Measurements from ENCODE around the gene SEC62. TPM values are rescaled to one million over a fixed set of nuclear protein-coding genes. Genes with fewer than 3 reads are reported as not detected.

Gene SEC62
- total and polyA plus RNA-seq, 9 of the 15 experiments (the other 6 are each of a cell fraction or from before 2014, with no cell fraction given): 34.5 to 152 (median 51.8) TPM

DNA sequence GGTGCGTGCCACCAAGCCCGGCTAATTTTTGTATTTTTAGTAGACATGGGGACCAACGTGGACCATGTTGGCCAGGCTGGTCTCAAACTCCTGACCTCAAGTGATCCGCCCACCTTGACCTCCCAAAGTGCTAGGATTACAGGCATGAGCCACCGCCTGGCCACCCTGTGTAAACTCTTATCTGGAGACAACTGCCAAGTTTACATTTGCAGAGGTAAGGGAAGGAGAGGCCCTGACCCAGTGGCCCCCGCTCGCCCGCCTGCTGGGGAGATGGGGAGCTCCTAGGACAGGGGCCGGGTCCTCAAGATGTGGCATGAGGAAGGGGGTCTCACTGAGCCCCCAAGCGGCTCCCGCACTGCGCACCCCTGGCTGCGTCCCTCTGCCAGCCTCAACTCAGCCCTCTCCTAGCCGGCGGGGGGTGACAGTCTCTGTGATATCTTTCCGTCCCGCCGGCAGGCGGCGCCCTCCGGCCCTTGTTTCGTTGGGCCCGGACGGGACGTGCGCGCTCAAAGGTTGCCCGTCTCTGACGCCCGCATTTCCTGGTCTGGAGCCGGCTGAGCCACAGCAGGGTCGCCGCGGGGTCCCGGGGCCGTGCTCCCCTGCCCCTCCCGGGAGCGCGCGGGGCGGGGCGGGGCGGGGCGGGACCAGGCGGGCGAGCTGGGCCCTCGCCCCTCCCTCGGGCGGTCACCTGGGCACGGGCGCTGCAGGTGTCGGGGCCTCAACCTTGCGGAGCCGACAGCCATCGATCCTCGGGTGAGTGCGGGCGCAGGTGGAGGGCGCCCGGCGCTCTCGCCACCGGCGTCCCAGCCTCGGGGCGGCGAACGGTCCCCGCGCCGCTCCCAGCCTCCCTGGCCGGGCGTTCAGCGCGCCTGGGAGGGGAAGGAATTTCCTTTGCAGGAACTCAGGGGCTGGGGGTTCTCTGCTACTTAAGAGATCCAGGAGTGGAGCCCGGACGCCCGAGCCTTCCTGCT is 71.1 kb downstream of the SEC62 start, which contains the start of gene GPR160 (continued):
- TF ChIP-seq, protein P1, sequence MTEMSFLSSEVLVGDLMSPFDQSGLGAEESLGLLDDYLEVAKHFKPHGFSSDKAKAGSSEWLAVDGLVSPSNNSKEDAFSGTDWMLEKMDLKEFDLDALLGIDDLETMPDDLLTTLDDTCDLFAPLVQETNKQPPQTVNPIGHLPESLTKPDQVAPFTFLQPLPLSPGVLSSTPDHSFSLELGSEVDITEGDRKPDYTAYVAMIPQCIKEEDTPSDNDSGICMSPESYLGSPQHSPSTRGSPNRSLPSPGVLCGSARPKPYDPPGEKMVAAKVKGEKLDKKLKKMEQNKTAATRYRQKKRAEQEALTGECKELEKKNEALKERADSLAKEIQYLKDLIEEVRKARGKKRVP (CRISPR knock-in tag; IDR thresholded peaks at IDR 0.05): no peak
- TF ChIP-seq, protein P2, sequence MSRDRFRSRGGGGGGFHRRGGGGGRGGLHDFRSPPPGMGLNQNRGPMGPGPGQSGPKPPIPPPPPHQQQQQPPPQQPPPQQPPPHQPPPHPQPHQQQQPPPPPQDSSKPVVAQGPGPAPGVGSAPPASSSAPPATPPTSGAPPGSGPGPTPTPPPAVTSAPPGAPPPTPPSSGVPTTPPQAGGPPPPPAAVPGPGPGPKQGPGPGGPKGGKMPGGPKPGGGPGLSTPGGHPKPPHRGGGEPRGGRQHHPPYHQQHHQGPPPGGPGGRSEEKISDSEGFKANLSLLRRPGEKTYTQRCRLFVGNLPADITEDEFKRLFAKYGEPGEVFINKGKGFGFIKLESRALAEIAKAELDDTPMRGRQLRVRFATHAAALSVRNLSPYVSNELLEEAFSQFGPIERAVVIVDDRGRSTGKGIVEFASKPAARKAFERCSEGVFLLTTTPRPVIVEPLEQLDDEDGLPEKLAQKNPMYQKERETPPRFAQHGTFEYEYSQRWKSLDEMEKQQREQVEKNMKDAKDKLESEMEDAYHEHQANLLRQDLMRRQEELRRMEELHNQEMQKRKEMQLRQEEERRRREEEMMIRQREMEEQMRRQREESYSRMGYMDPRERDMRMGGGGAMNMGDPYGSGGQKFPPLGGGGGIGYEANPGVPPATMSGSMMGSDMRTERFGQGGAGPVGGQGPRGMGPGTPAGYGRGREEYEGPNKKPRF (IDR thresholded peaks at IDR 0.05; ENCODE audit: low read depth, low read length): no peak
- peak; percentile 30; the same call in 1 of the 2 replicates for TF ChIP-seq STAG1 (CRISPR knock-in tag; IDR thresholded peaks at IDR 0.05; ENCODE audit: borderline replicate concordance)
- TF ChIP-seq FOXJ3 (CRISPR knock-in tag; IDR thresholded peaks at IDR 0.05): no peak
- TF ChIP-seq PHB (CRISPR knock-in tag; IDR thresholded peaks at IDR 0.05): no peak
- no peak for TF ChIP-seq HDAC6 (IDR thresholded peaks at IDR 0.05; ENCODE audit: low read depth, low read length)
- no peak for TF ChIP-seq SMARCA5 (IDR thresholded peaks at IDR 0.05)
- no peak for TF ChIP-seq PCBP1 (IDR thresholded peaks at IDR 0.05; ENCODE audit: low read depth, low read length, poor library complexity, severe bottlenecking)
- TF ChIP-seq ZNF76 (CRISPR knock-in tag; IDR thresholded peaks at IDR 0.05; ENCODE audit: borderline replicate concordance): no peak
- TF ChIP-seq ZNF717 (CRISPR knock-in tag; IDR thresholded peaks at IDR 0.05): no peak
- no peak for TF ChIP-seq SUPT5H (IDR thresholded peaks at IDR 0.05)
- no peak for TF ChIP-seq HNRNPUL1 (IDR thresholded peaks at IDR 0.05; ENCODE audit: low read length)
- no peak for TF ChIP-seq MCM3 (IDR thresholded peaks at IDR 0.05)
- TF ChIP-seq, protein P3, sequence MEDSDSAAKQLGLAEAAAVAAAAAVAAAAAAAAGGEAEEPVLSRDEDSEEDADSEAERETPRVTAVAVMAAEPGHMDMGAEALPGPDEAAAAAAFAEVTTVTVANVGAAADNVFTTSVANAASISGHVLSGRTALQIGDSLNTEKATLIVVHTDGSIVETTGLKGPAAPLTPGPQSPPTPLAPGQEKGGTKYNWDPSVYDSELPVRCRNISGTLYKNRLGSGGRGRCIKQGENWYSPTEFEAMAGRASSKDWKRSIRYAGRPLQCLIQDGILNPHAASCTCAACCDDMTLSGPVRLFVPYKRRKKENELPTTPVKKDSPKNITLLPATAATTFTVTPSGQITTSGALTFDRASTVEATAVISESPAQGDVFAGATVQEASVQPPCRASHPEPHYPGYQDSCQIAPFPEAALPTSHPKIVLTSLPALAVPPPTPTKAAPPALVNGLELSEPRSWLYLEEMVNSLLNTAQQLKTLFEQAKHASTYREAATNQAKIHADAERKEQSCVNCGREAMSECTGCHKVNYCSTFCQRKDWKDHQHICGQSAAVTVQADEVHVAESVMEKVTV (CRISPR knock-in tag; IDR thresholded peaks at IDR 0.05): 0 out of 2 replicates have a peak, but pooled peaks have one; percentile 24
- TF ChIP-seq EGR1 (conservative IDR thresholded peaks at IDR 0.05): no peak; the same call in 1 of the 2 replicates
- TF ChIP-seq DIDO1 (tag; IDR thresholded peaks at IDR 0.05; ENCODE audit: low read depth): no peak
- TF ChIP-seq, protein P4, sequence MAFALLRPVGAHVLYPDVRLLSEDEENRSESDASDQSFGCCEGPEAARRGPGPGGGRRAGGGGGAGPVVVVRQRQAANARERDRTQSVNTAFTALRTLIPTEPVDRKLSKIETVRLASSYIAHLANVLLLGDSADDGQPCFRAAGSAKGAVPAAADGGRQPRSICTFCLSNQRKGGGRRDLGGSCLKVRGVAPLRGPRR (CRISPR knock-in tag; IDR thresholded peaks at IDR 0.05): no peak
- TF ChIP-seq CREBBP (IDR thresholded peaks at IDR 0.05; ENCODE audit: low read depth, low read length): no peak
- TF ChIP-seq CAMTA2 (CRISPR knock-in tag; conservative IDR thresholded peaks at IDR 0.05): no peak
- TF ChIP-seq WHSC1 (IDR thresholded peaks at IDR 0.05; ENCODE audit: low read length): no peak
- TF ChIP-seq MEF2D (tag; conservative IDR thresholded peaks at IDR 0.05; ENCODE audit: low read depth): no peak
- TF ChIP-seq, protein P5, sequence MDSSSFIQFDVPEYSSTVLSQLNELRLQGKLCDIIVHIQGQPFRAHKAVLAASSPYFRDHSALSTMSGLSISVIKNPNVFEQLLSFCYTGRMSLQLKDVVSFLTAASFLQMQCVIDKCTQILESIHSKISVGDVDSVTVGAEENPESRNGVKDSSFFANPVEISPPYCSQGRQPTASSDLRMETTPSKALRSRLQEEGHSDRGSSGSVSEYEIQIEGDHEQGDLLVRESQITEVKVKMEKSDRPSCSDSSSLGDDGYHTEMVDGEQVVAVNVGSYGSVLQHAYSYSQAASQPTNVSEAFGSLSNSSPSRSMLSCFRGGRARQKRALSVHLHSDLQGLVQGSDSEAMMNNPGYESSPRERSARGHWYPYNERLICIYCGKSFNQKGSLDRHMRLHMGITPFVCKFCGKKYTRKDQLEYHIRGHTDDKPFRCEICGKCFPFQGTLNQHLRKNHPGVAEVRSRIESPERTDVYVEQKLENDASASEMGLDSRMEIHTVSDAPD (CRISPR knock-in tag; IDR thresholded peaks at IDR 0.05): no peak
- no peak for TF ChIP-seq ZNF174 (CRISPR knock-in tag; IDR thresholded peaks at IDR 0.05)
- no peak for TF ChIP-seq JUNB (CRISPR knock-in tag; conservative IDR thresholded peaks at IDR 0.05)
